ENCODE data around the gene SLC5A2.
A peak's percentile ranks its signal among the peaks of the same experiment; 100 is the strongest.
"Not testable (repeated sequence)": the region's sequence is repeated elsewhere in the genome, so short reads cannot be mapped to it uniquely, and the experiment has no call there.

Gene SLC5A2

DNA sequence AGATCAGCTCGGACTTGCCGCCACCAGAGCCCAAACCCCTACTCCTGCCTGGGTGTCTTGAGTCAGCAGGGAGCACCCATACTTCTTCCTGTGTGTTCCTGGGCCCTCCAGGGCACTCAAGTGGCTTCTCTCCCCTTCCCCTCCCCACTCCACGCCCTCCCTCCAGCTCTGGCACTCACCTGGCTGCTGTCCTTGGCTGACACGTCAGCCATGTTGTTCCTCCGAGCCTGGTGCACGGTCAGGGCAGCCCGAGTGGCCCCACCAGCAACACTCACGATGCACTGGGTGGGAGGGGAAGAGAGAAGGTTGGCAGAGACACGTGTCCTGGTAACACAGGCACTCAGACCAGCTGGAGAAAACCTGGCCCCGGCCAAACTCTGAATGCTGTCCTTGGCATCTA is 13.7 kb downstream of the SLC5A2 start:
- no peak for DNase-seq (ENCODE audit: low read depth)

DNA sequence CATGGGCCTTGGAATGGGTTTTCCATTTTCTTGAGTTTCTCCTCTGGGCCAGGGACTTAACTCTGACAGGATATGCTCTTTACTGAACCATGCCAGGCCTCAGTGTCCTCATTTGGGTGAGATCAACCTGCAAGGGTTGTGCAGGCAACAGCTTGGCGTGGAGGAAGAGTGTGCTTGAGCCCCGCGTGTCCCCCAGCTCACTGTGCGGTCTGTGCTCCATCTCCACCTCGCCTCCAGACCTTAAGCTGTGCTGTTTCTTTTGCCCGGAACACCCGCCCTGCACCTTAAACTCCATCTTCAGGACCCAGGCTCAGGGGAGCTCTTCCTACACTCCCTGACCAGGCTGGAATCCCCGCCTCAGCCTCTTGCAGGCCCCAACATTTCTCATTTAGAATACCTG is 15.6 kb downstream of the SLC5A2 start:
- no peak for DNase-seq (ENCODE audit: low read depth)

DNA sequence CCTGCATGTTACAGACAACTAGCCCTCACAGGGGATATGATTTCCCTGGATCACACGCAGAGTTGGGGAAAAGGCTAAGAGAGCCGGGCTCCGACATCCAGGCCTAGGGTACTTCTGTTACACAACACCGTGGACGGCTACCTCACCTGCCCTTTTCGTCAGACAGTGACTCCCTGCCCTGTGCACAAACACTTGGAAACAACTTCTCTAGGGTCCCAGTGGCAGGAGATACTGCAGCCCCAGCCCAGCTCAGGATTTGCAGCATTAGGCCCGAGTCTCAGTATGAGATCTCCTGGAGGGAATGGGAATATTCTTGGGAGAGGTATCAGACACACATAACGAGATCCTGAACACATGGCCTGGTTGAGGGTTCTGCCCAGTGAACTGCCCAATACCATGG is 17.0 kb downstream of the SLC5A2 start:
- no peak for DNase-seq (ENCODE audit: low read depth)

DNA sequence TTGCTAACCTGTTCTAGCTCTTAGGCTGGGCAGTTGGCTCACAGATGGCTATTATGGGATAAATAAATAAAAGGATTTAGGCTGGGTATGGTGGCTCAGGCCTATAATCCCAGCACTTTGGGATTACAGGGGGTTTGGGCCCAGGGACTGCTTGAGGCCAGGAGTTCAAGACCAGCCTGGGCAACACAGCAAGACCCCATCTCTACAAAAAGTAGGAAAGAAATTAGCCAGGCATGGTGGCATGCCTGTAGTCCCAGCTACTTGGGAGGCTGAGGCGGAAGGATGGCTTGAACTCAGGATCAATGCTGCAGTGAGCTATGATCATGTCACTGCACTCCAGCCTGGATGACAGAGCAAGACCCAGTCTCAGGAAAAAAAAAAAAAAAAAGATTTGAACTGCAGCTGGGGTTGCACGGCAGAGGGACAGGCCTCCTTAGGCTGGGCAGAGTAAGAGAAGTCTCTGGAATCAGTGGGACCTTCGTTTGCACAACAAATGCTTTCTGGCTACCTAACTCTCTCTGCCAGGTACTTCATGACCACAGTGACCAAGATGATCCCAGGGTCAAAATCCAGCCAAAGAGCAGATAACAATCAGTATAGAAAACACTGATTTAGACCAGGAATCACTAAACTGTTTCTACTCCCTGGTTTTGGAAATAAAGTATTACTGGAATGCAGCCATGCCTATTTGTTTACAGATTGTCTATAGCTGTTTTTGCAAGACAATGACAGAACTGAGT is 18.5 kb downstream of the SLC5A2 start:
- no peak for DNase-seq (ENCODE audit: low read depth)

DNA sequence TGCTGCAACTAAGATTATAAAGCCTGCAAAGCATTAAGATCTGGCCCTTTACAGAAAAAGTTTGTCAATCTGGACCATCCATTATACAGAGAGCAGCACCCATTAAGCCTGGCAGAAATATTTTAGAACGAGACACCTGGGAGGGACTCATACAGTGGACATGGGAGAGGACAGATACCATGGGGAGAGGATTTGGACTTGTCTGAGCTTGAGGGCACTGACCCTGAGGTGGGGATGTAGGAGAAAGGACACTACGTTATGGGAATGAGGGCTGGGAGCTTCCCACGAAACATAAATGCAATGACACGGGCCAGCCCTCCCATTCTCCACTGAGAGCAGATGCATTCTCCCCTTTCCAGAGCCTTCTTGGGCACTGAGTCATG is 19.0 kb downstream of the SLC5A2 start:
- no peak for DNase-seq (ENCODE audit: low read depth)

DNA sequence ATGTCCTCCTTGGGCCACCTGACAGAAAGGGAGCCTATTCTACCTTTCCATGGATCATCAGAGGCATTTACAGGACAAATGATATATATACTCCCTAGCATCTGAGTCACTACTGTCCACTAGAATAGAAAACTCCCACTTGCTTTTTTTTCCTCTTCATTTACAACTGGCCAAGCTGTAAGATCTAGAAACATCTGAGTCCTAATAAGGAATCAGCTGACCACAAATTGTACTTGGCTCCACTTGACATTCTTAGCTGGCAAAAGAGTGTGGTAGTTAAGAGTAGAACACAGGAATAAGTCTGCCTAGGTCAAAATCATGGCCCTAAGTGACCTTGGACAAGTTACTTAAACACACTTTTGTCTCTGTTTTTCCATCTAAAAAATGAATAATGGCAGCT is 20.1 kb downstream of the SLC5A2 start:
- DNase-seq (ENCODE audit: low read depth): no peak

DNA sequence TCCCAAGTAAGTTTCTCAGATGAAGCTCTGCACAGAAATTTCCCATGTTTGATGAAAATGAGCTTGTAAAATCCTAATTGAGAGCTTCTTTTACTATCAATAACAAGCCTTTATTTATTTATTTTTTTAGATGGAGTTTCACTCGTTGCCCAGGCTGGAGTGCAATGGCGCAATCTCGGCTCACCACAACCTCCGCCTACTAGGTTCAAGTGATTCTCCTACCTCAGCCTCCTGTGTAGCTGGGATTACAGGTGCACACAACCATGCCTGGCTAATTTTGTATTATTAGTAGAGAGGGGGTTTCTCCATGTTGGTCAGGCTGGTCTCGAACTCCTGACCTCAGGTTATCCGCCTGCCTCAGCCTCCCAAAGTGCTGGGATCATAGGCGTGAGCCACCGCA is 20.6 kb downstream of the SLC5A2 start:
- DNase-seq (ENCODE audit: low read depth): not testable (repeated sequence)

DNA sequence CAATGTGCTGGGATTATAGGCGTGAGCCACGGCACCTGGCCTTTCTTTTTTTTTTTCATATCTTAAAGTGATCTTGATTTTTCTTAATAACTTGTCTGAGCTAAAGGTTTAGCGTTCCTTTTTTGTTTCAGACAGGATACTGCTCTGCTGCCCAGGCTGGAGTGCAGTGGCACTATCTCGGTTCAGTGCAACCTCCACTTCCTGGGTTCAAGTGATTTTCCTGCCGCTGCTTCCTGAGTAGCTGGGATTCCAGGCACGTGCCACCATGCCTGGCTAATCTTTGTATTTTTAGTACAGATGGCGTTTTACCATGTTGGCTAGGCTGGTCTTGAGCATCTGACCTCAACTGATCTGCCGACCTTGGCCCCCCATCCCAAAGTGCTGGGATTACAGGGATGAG is 21.2 kb downstream of the SLC5A2 start:
- DNase-seq (ENCODE audit: low read depth): no peak

DNA sequence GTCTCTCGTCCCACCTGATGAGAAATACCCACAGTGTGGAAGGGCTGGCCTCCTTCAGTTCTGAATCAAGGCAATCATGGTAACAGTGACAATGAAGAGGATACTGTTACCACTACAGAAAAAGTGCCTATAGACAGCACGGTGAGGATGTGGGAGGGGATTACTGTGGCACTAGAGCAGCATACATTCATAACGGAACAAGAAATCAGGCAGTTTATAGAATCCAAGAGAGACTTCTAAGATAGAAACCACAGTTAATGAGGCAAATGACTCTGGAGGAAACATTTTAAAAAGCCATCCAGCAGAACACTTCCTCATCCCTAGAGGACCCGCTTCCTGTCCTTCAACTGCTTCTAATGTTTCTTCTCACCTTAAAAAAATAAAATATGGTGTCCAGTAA is 22.6 kb downstream of the SLC5A2 start:
- DNase-seq (ENCODE audit: low read depth): no peak

DNA sequence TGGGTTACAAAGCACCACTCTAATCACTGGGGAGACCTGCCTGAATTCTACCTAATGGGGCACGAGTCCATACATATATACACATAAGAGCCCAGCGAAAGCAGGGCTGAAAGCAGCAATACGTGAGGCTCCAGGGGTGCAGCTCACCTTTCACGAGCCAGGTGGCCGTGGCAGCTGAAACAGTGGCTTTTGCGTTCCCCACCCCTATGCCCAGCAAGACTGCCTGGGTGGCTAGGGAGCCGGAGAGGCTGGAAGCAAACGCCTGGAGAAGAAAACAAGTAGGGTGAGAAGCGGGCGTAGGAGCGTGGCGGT is 24.6 kb downstream of the SLC5A2 start:
- DNase-seq (ENCODE audit: low read depth): no peak

DNA sequence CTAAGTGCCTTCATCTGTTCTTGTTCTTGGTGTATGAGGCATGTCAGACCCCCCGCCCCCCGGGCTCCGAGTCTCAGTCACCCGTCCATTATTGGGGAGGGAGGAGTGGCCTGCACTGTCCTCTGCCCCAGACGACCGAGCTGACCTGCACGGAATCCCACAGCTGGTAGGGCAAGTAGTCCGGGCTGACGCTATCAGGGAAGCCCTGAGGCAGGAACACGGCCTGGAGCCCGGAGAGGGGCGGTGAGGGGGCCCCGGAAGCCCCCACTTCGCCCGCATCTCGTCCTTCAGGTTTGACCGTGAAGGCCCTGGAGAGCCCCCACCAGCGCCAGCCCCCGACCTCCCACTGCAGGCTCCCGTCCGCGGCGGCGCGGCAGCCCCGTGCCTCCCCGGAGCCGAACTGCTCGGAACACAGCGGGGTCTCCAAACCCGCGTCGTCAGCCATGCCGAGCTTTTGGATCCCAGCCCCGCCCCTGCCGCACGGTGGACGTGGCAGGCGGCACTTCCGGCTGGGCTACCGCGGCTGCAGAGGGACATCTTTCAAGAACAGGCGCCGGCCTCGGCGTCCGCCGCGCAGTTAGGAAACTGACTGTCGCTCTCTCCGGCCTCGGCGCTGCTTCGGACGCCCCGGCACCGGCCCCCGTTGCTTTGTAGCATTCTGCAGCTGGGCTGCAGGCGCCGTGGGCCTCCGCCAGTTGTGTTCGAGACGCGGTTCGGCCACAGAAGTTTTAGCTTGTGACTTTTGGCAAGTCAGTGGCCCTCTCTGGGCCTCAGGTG is 25.2 kb downstream of the SLC5A2 start, which contains the start of gene RUSF1:
Gene RUSF1 (minus strand): TSS at position 463 of the 777 bp plus-strand sequence. CDS start 18 bp downstream, at position 445.
- DNase-seq (ENCODE audit: low read depth): peak; percentile 64

DNA sequence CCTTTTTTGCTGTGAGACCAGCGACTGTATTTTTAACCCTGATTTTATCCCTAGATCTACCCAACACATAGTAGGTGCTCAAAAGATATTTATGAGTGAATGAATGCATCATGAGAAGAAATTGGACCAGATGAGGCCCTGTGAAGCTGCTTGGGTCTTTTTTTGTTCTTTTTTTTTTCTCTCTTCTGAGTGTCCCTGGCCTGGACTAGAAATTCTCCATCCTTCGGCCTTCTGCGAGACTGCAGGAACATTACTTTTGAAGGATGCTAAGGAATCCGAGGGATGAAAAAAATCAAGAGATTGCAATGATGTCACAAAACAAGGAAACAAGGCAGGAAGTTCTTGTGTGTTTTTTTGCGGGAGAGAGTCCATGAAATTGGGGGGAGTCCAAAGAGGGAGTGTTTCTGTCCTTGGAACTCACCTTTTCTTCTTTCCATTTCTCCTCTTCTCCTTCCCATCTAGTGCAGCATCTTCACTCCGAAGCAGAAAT is 25.8 kb downstream of the SLC5A2 start:
- no peak for DNase-seq (ENCODE audit: low read depth)

DNA sequence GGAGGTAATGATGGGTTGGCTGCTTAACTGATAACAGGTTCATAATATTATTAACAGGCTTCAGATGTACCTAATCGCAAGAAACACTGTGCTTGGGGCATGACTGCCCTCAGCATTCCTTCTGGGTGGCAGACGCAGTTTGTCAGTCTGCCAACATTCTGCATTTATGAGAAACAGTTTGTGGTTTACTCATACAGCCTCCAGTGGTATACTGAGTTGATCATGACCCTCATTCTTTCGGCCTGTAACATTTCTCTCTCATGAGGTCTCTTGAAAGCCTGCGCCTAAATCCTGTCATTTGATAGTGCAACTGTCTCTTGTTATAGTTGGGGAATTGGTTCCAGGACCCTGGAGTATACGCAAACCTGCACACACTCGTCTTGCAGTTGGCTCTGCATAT is 30.2 kb downstream of the SLC5A2 start:
- no peak for DNase-seq (ENCODE audit: low read depth)

DNA sequence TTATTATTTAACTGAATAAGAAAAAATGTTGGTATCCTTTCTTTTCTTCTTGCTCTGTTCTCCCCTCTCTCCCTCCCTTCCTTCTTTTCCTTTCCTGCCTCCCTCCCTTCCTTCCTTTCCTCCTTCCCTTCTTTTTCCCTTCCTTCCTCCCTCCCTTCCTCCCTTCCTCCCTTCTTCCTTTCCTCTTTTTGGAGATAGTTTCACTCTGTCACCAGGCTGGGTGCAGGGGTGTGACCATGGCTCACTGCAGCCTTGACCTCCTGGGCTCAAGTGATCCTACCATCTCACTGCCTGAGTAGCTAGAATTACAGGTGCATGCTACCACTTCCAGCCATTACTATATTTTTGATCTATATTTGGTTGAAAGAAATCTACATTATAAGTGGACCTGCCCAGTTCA is 31.0 kb downstream of the SLC5A2 start:
- no peak for DNase-seq (ENCODE audit: low read depth)

DNA sequence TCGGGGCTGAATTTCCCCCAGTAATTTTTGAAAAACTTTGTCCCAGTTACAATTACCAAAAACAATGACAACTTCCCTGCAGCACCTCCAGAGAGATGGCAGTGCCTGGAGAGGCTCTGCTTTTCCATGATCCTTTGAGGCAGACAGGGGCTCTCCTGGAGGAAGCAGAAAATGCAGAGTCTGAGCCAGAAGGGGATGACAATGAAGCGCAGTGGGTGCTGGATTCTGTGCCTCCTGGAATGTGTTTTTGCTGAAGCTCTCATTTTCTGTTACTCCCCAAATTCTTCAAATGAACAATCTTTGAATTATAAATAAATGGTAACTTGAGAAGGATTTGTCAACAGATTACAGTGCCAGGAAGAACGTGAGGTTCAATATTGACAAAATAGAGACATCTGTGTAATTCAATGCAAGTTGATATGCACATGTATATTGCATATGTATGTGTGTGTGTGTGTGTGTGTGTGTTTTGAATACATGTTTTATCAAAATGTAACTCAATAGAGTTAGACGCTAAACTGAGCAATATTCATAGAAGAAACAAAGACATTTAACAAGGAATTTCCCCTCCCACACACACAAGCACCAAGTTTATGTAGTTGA is 35.0 kb downstream of the SLC5A2 start:
- no peak for DNase-seq (ENCODE audit: low read depth)

DNA sequence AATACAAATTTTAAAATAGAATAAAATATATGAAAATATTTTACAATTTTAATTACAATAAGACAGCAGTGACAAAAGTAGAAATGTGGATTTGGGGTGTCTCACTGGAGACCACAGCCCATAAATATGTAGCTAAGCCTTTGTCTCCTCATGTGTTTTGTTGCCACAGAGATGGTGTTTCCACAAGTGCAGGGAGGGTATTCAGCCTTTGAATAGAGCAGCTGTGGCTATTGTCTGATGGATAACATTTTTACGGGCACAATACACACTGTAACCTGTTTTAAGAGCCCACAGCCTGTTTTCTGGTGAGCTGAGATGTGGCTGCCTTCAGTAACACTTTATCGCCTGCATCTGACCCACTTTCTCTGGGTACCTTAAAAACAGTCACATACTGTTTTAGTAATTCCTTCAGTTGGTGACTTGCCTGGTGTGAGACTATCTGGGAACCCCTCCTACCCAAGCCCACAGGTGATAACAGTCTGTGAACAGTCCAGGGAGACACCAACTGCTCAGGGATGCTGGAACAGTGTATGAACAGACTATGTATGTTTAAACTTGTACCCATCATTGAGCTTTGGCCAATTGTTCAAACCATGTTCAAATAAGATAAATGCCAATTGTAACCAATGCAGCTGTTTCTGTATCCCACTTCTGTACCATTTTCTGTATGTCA is 37.0 kb downstream of the SLC5A2 start:
- DNase-seq (ENCODE audit: low read depth): no peak

DNA sequence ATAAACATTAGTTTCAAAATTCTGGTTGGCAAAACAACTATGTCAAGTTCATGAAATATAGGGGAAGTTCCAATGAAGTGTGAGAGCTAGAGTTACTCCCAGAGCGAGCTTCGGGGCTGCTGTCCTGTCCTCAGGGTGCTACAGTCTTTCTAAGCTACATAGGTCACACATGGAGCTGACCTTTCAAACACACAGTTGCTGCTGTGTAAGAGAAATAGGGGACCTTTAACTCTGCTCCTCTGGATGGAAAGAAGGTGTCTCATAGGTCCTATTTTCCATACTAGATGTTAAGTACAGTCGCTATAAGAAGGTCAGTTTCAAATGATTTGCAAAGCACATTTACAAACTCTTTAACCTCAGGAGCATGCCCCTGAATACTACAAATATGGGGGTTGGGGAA is 38.4 kb downstream of the SLC5A2 start:
- no peak for DNase-seq (ENCODE audit: low read depth)

DNA sequence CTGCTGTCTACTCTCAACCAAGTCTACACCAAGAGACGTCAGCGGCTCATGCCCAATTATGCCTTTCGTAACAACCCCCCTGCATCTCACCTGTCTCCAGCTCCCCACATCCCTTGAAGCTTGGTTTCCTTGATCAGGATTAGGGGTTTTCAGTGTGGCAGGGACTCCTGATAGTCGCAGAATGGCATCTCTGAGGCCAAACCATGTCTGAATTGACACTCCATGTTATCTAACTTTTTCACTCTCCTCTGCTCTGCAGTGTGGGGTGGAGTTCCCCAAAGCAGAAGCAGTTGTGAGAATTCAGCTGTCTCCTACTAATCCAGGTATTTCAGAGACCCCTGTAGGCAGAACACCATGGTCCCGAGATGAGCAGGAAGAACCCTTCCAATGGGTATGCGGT is 39.1 kb downstream of the SLC5A2 start:
- DNase-seq (ENCODE audit: low read depth): no peak

DNA sequence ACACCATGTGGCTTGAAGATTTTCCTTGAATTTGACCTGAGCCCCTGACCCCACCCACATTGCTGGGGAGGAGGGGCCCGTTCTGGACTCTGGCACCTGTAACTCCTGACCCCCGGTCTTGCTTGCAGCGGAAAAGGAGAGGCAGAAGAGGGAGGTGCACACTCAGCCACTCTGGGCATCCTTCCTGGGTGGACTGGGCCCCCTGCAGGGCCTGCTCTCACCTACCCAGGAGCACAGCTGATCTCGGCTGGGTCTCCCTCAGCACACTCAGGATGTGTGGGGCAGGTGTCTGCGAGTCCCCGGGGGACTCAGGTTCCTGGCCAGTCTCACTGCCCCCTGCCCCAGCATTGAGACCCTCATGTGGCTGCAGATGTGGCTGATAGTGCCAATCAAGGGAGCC is 40.8 kb downstream of the SLC5A2 start:
- DNase-seq (ENCODE audit: low read depth): not testable (repeated sequence)

DNA sequence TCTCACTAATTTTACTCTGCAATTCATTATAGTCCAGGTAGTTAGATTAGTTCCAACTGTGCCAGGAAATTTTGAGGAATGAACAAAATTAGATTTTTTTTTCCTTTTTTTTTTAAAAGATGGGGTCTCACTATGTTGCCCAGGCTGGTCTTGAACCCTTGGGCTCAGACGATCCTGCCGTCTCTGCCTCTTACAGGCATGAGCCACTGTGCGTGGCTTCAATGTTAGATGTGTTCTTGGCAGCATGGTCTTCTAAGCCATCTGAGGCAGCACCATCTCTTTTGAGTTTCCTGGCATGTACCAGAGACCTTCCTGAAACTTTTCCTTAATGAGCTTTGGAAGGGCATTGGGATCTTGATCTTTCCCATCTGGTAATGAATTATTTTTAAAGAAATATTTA is 42.2 kb downstream of the SLC5A2 start:
- no peak for DNase-seq (ENCODE audit: low read depth)

DNA sequence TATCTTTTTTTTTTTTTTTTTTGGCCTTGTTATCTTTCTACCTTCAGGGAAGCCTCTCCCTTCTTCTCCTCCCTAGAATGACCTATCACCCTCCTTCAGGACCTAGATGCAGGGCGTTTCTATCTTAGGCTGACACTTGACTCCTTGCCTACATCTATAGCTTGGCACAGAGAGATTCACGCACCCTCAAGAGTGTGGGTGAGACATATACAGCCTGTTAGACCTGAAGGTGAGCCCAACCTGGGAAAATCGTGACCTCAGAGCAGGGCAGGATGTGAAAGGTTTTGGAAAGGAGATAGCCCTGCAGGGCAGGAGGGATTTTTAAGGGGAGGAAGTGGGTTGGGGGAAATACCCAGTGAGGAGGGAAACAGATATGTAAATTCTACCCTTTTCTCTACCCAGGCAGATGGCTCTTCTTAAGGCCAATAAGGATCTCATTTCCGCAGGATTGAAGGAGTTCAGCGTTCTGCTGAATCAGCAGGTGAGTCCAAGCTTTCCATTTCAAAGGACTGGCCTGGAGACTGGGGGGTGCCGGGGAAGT is 44.9 kb downstream of the SLC5A2 start, which contains the start of gene AHSP:
Gene AHSP (plus strand): TSS at position 167 of the 541 bp plus-strand sequence. CDS start 240 bp downstream, at position 407.
- DNase-seq (ENCODE audit: low read depth): no peak

DNA sequence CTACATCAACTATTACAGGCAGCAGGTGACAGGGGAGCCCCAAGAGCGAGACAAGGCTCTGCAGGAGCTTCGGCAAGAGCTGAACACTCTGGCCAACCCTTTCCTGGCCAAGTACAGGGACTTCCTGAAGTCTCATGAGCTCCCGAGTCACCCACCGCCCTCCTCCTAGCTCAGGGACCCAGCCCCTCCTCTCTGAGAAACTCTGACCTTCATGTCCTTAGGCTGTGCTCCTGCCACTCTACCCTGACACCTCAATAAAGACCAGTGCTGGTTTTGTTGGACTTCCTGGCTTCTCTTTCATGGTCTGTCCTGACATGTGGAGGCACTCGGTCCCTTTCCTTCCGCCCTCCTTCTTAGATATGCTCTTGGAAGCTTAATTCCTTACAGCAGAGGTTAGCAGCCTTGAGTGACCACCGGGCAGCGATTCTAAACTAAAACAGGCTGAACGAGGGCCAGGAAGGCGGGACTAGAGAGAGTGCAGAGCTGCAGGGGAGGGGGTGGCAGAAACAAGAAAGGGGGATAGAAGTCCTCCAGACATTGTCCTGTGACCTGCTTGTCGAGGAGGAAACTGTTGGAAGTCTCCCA is 45.7 kb downstream of the SLC5A2 start:
- no peak for DNase-seq (ENCODE audit: low read depth)
